OCI-M1 (cell line): ENCODE data around the gene FERD3L.
A peak's percentile ranks its signal among the peaks of the same experiment; 100 is the strongest.

ENCODE experiments used
- DNase-seq: peaks from one replicate; lab custom pipeline; 2025; lab: John Stamatoyannopoulos, UW

FERD3L gene

DNA sequence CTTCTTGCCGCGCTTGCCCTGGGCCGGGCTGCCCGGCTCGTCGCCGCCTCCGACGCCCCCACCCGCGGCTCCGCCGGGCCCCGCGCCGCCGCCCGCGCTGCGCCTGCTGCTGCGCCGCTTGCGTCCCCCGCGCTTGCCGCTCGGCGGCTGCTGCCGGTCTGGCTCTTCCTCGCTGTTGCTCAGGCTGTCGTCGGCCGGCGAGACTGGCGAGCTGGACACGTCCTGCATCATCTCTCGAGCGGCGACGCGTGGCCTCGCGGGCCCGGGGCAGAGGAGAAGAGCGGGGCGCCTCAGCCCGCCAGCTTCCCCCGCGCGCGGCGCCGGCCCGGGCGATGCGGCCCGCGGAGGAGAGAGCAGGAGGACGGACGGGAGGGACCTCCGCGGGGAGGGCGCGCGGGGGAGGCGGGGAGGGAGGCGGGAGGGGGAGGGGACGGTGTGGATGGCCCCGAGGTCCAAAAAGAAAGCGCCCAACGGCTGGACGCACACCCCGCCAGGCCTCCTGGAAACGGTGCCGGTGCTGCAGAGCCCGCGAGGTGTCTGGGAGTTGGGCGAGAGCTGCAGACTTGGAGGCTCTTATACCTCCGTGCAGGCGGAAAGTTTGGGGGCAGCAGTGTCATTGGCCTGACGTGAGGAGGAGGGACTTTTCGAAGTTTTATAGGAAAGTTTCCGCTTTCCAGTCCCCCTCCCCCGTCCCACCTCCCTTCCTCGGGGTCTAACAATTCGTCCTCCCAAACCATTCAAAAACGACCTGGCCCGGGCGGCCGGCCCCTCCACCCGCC lies 27.9 kb downstream of the FERD3L start, which contains the start of gene TWIST1:
Gene TWIST1, minus strand, starts transcription at position 546 of the 779 bp plus-strand sequence. Its CDS starts 315 bp downstream, at position 231.
- no peak for DNase-seq

GRCh38 chr7:19116121-19117090 lies 28.8 kb downstream of the FERD3L start:
- peak; percentile 51 for DNase-seq

- no peak for DNase-seq
These were observed 30.7 kb downstream of the FERD3L start for GRCh38 chr7:19114551-19114855.

DNA sequence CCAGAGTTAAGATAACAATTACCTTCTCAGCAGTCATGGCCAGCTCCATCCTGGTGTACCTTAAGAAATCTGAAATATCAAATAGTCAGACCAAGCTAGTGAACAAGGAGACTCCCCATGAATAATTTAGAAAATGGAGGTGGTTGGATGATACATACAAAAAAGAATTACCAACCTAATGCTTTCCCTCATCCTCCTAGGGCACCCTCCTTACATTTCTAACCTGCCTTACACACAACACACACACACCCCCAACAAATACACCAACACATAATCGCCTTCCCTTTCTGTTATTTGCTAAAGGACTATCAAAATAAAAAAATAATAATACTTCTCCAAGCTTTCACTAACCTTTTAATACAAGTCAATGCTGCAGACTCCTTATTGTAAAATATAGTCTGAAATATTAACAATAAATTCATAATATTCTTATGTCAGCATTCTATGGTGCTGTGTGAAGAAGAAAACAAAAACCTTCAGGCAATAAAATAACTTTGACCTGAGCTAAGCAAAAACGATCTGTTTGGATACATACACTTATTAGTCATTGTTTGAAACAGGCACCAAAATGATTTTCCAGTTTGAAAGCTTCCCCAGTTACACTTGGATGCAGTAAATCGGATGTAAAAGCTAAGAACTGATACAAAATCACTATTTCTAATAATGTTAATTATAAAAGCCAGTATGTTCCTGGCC lies 31.2 kb downstream of the FERD3L start:
- no peak for DNase-seq

DNA sequence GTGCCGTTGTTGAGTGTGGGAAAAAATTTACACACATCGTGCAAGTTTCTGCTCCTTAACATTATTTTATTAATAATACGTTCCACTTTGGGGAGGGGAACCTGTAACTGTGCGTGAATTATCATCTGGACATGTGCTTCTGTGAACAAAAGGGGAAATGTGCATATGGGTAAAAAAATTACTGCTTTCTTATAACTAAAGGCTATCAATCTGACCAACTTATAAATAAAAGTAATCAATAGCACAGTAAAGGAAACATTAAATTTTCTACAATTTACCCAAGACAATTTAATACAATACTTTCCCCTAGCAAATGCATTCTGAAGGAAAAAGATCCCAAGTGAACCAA lies 32.2 kb downstream of the FERD3L start:
- no peak for DNase-seq

GRCh38 chr7:19112274-19113001 lies 32.8 kb downstream of the FERD3L start:
- no peak for DNase-seq

GRCh38 chr7:19111474-19112273 lies 33.5 kb downstream of the FERD3L start:
- DNase-seq = no peak

GRCh38 chr7:19110776-19111175 lies 34.4 kb downstream of the FERD3L start:
- no peak for DNase-seq

DNA sequence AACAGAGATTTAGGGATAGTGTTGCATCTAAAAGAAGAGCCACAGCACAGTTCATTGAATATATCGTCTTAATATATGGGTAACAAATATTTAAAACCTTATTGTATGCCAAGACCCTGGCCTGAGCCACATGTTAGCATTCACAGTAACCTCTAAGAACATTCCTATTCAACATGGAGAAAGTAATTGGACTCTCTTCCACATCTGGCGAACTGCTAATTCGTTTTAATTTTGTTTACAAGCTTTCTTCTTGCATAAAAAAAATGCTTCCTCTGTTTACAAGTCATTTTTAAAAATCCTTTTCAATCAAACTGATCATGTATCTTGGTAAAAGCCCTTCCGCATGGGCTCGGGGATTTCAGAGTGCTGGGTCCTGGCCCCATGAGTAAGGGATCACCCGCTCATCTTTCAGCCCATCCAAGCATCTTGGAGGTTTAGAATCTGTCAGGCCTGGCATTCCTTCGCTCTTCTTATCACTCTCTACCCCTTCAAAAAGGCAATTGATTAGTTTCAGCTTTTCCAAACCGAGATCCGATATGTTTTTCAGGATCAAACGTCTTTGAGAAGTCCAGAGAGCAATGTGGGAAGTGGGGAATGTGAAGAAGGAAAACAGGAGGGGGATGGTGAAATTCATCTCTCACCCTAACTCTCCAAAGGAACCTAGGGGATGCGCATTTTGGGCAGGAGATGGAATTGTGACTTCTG lies 35.0 kb downstream of the FERD3L start:
- no peak for DNase-seq

DNA sequence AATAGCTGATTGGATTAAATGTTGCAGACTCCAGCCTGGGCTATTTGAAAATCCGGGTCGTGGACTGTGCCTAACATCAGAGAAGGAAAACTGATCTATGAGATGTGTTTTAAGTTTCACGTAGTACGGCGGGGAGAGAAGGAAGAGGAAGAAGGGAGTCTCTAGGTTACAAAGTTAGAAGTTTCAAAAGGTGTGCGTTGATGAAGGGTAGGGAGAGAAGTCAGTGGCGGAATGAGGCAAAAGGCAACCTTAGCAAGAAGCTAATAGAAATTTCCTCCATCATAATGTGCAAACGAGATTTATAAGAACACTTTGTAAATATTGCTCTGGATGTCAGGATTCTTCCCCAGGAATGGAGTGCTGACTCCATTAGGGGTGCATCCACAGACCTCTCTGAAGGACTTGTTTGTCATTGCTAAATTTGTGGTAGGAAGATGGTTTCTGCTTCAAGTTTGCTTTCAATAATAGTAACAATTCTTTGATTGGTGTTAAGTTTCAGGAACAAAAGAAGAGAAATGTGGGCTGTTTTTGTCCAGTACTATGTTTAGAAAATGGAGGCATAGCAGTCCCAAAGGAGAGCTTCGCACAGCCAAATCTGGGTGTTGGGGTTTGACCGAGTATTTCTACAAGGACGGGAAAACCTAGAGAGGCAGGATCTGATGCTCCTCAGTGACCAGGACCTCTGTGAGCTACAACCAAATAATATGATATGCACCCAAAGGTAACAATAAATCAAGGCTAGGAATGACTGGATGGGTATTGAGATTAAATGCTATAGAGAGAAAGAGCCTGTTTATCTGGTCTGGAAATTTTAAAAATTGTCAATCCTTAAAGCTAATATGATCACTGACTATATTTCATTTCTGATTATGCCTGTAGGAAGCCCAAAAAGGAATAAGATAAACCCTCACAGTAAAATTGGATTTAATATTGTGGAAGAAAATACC lies 35.9 kb downstream of the FERD3L start:
- no peak for DNase-seq

- no peak for DNase-seq
These were observed 37.7 kb downstream of the FERD3L start for GRCh38 chr7:19107356-19108146.

DNA sequence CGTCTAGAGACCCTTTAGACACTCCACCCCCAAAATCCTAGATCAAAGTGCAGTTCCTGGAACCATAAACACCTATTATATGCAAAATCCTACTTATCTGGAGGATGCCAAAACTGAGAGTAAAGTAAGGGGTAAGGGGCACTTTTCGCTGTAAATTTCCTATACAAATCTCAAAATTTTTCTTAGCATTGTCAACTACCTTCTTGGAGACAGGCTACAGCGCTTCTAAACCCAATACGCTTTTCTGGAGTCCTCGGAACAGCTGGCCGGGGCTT lies 38.2 kb downstream of the FERD3L start:
- DNase-seq = no peak

DNA sequence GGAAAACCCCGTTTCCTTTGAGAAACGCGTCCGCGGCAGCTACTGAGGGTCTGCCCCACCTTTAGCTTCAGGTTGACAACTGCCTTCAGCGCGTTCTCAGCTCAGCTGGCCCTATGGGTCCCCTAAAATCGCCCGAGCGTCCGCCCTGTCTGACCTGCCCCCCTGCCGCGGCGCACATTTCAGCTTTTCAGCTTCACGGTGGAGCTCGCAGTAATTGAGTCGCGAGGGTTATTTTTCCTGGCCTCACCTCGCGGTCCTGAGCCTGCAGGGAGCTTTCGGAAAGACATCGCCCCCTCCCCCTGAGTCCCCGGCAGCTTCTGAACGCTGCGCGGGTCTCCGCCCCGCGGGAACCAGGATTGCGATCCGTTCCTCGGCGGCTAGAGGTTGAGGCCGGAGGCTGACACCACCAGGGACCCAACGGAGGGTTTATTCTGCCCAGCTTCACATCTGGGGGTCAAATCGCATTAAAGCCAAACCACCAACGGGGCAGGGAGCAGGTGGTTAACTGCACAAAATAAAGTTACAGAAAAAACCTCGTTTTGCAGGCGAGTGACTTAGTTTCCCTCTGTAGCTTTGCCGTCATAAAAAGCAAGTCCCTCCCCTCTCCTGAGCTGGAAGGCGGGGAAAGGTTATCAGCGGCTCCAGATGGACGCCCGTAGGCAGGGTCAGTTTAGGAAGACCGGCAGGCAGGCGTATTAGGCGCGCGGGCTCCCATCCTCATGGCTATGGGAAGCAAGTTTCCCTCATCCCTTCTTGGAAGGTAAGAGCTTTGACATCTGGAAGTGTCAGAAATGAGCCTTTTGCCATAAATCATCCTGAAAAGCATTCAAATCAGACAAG lies 38.8 kb downstream of the FERD3L start:
- no peak for DNase-seq

GRCh38 chr7:19105546-19105945 lies 39.7 kb downstream of the FERD3L start:
- no peak for DNase-seq

DNA sequence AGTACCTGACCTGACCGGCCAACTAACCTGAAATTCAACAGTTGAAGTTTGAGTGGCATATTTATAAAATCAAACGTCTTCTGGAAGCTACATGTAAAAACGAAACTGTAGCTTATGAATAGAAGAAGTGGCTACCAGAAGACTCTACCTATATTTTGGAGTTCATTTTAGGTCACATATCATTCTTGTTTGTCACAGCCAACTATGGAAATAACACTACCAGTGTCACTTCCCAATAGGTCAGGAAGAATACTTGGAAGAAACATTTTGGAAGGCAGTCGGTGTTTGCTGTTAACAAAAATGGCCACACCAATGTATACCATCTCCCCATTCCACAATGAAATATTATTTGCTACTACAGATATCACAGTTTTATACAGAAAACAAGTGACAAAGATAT lies 40.4 kb downstream of the FERD3L start:
- DNase-seq = no peak

DNA sequence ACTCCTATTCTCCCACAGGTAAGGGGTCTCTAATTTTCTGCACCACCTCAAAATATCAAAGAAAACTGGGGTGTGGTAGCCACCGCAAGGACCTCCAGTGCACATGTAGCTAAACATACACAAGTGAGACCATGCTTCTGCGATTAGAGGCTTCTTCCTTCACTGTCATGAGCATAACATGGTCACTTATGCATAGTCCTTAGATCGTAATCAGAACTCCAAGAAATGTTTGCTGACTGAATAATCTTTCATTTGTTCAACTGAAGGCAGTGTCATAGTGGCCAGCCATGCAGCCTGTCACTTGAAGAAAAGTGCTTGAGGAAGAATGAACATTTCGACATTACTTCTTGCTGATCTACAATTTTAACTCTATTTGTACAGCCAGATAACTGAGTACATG lies 42.3 kb downstream of the FERD3L start:
- DNase-seq = no peak

DNA sequence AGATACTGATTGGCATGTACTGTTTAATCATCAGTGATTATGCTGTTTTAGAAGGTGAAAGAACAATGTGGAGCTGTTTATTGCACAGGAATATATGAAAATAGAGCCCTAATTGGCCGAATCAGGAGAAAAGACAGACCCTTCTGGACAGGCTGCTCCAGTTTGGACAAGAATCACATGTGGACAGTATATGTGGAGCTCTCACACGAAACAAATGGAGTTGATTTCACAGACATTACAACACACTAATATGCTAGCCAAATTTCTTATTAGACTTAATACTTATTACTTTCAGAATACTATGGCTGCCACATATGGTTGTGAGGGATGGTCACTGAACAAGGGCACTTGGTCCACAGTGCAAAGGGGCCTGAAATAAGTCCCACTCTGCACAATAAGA lies 43.3 kb downstream of the FERD3L start:
- DNase-seq = no peak

DNA sequence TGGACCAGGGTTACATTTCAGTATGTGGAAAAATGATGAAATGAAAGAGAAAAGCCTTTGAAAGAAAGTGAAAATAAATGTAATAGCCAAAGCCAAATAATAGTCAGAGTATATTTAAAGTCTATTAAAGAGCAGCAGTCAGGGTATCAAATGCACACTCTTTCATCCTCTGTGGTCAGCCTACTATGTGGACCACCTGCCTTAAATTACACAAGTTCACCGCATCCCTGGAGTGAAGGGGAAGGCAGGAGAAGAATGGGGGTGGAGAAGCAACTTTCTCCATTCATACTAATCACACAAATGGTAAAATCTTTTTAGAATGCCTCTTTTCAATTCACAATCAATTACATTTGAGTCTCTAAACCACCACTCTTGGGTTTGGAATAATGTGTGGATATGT lies 43.7 kb downstream of the FERD3L start:
- DNase-seq = no peak
